Progenitor cell of endocrine pancreas (in vitro differentiated cells): ENCODE measurements around the gene STT3A. TPM values are rescaled to one million over a fixed set of nuclear protein-coding genes. Genes with fewer than 3 reads are reported as not detected.

Experiments used
- DNase-seq: peaks from one replicate; pipeline ENCODE4 v3.0.0; 2021; ENCODE audit warnings: low spot score; ENCODE audit not compliant: unreplicated experiment
- H3K27ac Mint-ChIP-seq: 2 replicates; pipeline ENCODE4 v1.8.0; 2021; ENCODE audit warnings: mild to moderate bottlenecking, moderate library complexity, mixed read lengths
- H3K27me3 Mint-ChIP-seq: 2 replicates; pipeline ENCODE4 v1.8.0; 2021; ENCODE audit warnings: mixed read lengths
- H3K36me3 Mint-ChIP-seq: 2 replicates; pipeline ENCODE4 v1.8.0; 2022; ENCODE audit warnings: mixed read lengths; ENCODE audit not compliant: insufficient read depth
- H3K4me1 Mint-ChIP-seq: 2 replicates; pipeline ENCODE4 v1.8.0; 2021; ENCODE audit warnings: low read depth, mixed read lengths
- H3K4me3 Mint-ChIP-seq: 2 replicates; pipeline ENCODE4 v1.8.0; 2021; ENCODE audit warnings: low read depth, mild to moderate bottlenecking, moderate library complexity, mixed read lengths
- H3K9me3 Mint-ChIP-seq: 2 replicates; pipeline ENCODE4 v1.8.0; 2021; ENCODE audit warnings: low read depth, mixed read lengths
- total RNA-seq: library from RNA; stranded (reverse); gene quantifications from 2 replicates; pipeline ENCODE4 v1.2.1, GENCODE V29; 2021
- TF ChIP-seq, protein P1 (sequence below): fragments of 200-600 bp; sonication (generic); IDR thresholded peaks from one replicate; pipeline ENCODE4 v1.5.0; 2021; ENCODE audit warnings: antibody characterized with exemption, mild to moderate bottlenecking; ENCODE audit not compliant: unreplicated experiment

STT3A gene
- total RNA-seq, 1 donor from 2014 or later = 162 TPM

- Mint-ChIP-seq H3K9me3 (no peaks in the 10 kb centered on the region), H3K36me3 (peaks cover 19% of the 10 kb centered on the region), H3K4me1 (no peaks in the 10 kb centered on the region), H3K4me3 (no peak overlapping the region), H3K27me3 (no peaks in the 10 kb centered on the region), H3K27ac (no peak overlapping the region)
- TF ChIP-seq, protein P1, sequence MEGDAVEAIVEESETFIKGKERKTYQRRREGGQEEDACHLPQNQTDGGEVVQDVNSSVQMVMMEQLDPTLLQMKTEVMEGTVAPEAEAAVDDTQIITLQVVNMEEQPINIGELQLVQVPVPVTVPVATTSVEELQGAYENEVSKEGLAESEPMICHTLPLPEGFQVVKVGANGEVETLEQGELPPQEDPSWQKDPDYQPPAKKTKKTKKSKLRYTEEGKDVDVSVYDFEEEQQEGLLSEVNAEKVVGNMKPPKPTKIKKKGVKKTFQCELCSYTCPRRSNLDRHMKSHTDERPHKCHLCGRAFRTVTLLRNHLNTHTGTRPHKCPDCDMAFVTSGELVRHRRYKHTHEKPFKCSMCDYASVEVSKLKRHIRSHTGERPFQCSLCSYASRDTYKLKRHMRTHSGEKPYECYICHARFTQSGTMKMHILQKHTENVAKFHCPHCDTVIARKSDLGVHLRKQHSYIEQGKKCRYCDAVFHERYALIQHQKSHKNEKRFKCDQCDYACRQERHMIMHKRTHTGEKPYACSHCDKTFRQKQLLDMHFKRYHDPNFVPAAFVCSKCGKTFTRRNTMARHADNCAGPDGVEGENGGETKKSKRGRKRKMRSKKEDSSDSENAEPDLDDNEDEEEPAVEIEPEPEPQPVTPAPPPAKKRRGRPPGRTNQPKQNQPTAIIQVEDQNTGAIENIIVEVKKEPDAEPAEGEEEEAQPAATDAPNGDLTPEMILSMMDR = no peak
- DNase-seq = no peak
Observed at GRCh38 chr11:125578783-125579182, 13.9 kb upstream of the STT3A start.

DNA sequence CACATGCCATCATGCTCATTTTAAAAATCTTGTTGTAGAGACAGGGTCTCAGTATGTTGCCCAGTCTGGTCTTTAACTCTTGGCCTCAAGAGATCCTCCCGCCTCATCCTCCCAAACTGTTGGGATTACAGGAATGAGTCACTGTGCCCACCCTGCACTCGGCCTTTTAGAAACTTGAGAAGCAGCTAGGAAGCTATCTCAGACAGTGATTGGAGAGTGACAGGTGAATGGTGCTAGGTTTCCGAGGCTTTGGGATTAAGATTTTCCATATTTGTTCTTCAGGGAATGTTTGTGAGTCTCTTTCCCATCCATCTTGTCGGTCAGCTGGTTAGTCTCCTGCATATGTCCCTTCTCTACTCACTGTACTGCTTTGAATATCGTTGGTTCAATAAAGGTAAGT, 12.8 kb upstream of the STT3A start:
- Mint-ChIP-seq H3K4me1 (no peaks in the 10 kb centered on the region), H3K9me3 (no peaks in the 10 kb centered on the region), H3K36me3 (peaks cover 23% of the 10 kb centered on the region), H3K4me3 (no peak overlapping the region), H3K27ac (no peak overlapping the region), H3K27me3 (no peaks in the 10 kb centered on the region)
- TF ChIP-seq, protein P1 = no peak
- DNase-seq = no peak

DNA sequence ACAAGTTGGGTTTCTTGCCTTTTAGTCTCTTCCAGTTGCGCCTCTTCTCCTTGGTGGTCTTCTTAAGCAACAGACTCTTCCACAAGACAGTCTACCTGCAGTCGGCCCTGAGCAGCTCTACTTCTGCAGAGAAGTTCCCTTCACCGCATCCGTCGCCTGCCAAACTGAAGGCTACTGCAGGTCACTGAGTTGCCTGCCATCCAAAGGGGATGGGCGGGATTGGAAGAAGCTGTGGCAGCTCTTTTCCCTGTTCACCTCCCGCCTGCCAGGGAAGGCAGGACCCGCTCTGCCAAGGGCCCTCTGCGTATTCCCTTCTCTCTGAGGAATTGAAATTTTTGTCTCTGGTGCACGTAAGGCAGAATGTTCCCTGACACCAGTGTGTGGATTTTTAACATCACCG, 9.2 kb upstream of the STT3A start:
- H3K27ac Mint-ChIP-seq = no peak overlapping the region

GRCh38 chr11:125585487-125585886, 7.2 kb upstream of the STT3A start:
- peaks cover 6% of the 10 kb centered on the region for H3K4me1 Mint-ChIP-seq
- peaks cover 14% of the 10 kb centered on the region for H3K36me3 Mint-ChIP-seq
- H3K9me3 Mint-ChIP-seq = no peaks in the 10 kb centered on the region
- no peak overlapping the region for H3K27ac Mint-ChIP-seq
- TF ChIP-seq, protein P1 = no peak
- H3K4me3 Mint-ChIP-seq = no peak overlapping the region
- H3K27me3 Mint-ChIP-seq = no peaks in the 10 kb centered on the region
- DNase-seq = no peak

More for the DNA sequence above, 9.2 kb upstream of the STT3A start:
- H3K36me3 Mint-ChIP-seq = peaks cover 15% of the 10 kb centered on the region
- H3K4me1 Mint-ChIP-seq = peaks cover 3% of the 10 kb centered on the region
- no peak overlapping the region for H3K4me3 Mint-ChIP-seq
- H3K9me3 Mint-ChIP-seq = no peaks in the 10 kb centered on the region
- H3K27me3 Mint-ChIP-seq = no peaks in the 10 kb centered on the region
- TF ChIP-seq, protein P1 = no peak
- no peak for DNase-seq

GRCh38 chr11:125586623-125587022, 6.0 kb upstream of the STT3A start:
- Mint-ChIP-seq H3K36me3 (peaks cover 12% of the 10 kb centered on the region), H3K4me3 (no peak overlapping the region), H3K4me1 (peaks cover 9% of the 10 kb centered on the region), H3K27me3 (no peaks in the 10 kb centered on the region), H3K27ac (no peak overlapping the region), H3K9me3 (no peaks in the 10 kb centered on the region)
- DNase-seq = no peak
- TF ChIP-seq, protein P1 = no peak
